RPMI7951 (cell line): ENCODE measurements around the gene ZNF607. TPM values are rescaled to one million over a fixed set of nuclear protein-coding genes. Genes with fewer than 3 reads are reported as not detected.

Experiments
- DNase-seq: peaks from one replicate; pipeline ENCODE4 v3.0.0-alpha.2; 2012; ENCODE audit warnings: low read depth
- total RNA-seq: library from RNA; depleted of rRNA; stranded (reverse); fragments of >200 nt; shearing (Covaris generic); gene quantifications from 2 replicates; pipeline ENCODE4 v1.2.3, GENCODE V29; 2014; rRNA removed

Gene ZNF607
- total RNA-seq, 1 experiment from 2014 or later, result 2.8 TPM

GRCh38 chr19:37654118-37654517, 65.4 kb downstream of the ZNF607 start:
- peak; percentile 32 for DNase-seq

Other genes with a start within 250 kb of the ZNF607 start
- gene ZNF793, start 212.8 kb downstream of the ZNF607 start, total RNA-seq, result 0.24 and 0.49 TPM in 2 replicates
- gene ZNF571, start 125.0 kb downstream of the ZNF607 start, total RNA-seq, result 2.6 and 4.2 TPM in 2 replicates
- gene ZNF540, start 124.9 kb downstream of the ZNF607 start, total RNA-seq, result 0.78 and 0.96 TPM in 2 replicates
- gene ZFP30, start 64.3 kb downstream of the ZNF607 start, total RNA-seq, result 12.4 and 21.8 TPM in 2 replicates
- 3.1 and 4.9 TPM in 2 replicates for gene ZNF573, start 59.8 kb upstream of the ZNF607 start, total RNA-seq
- not detected in 2 replicates for gene WDR87, start 186.8 kb upstream of the ZNF607 start, total RNA-seq
- 10.5 and 14.9 TPM in 2 replicates for gene SIPA1L3, start 187.4 kb upstream of the ZNF607 start, total RNA-seq